GM21447 (cell line): Measurements from ENCODE around the gene THEM5.

Source experiments
- ATAC-seq: cut with Tn5 transposase; IDR thresholded peaks from one replicate; pipeline ENCODE4 v1.9.1; 2021; ENCODE audit not compliant: unreplicated experiment

The THEM5 gene

GRCh38 chr1:151840421-151840820 is 13.1 kb downstream of the THEM5 start:
- no peak for ATAC-seq

- ATAC-seq = peak; percentile 46
These were observed 13.8 kb downstream of the THEM5 start, which contains the start of gene C2CD4D for GRCh38 chr1:151839457-151840403. C2CD4D (minus strand) TSS chr1:151839820; CDS start chr1:151838989, 831 bp downstream.

GRCh38 chr1:151839082-151839412 is 14.5 kb downstream of the THEM5 start:
- ATAC-seq = no peak

- no peak for ATAC-seq
These were observed 15.1 kb downstream of the THEM5 start for GRCh38 chr1:151838222-151839081.

GRCh38 chr1:151837884-151838221 is 15.7 kb downstream of the THEM5 start:
- no peak for ATAC-seq

- no peak for ATAC-seq
These were observed 16.3 kb downstream of the THEM5 start for GRCh38 chr1:151837197-151837596.

- ATAC-seq = no peak
These were observed 17.9 kb downstream of the THEM5 start for GRCh38 chr1:151835596-151835995.

- ATAC-seq = no peak
These were observed 19.3 kb downstream of the THEM5 start for GRCh38 chr1:151834239-151834638.

GRCh38 chr1:151833172-151833900 is 20.2 kb downstream of the THEM5 start:
- ATAC-seq = no peak

GRCh38 chr1:151832318-151832980 is 21.1 kb downstream of the THEM5 start:
- no peak for ATAC-seq

- no peak for ATAC-seq
These were observed 21.9 kb downstream of the THEM5 start, which contains the start of gene RORC for GRCh38 chr1:151831605-151832004. RORC (minus strand) TSS chr1:151831802; CDS start chr1:151831764, 38 bp downstream.

GRCh38 chr1:151831256-151831591 is 22.3 kb downstream of the THEM5 start:
- ATAC-seq = no peak

GRCh38 chr1:151830055-151830454 is 23.5 kb downstream of the THEM5 start:
- no peak for ATAC-seq

GRCh38 chr1:151829352-151830046 is 24.0 kb downstream of the THEM5 start:
- no peak for ATAC-seq

GRCh38 chr1:151828921-151829320 is 24.6 kb downstream of the THEM5 start:
- ATAC-seq = no peak

- ATAC-seq = no peak
These were observed 25.7 kb downstream of the THEM5 start for GRCh38 chr1:151827853-151828252.

- no peak for ATAC-seq
These were observed 27.5 kb downstream of the THEM5 start for GRCh38 chr1:151825751-151826660.

GRCh38 chr1:151825204-151825603 is 28.3 kb downstream of the THEM5 start:
- ATAC-seq = no peak

- ATAC-seq = no peak
These were observed 30.3 kb downstream of the THEM5 start for GRCh38 chr1:151823175-151823574.
